Measurements from ENCODE around the gene KRTAP5-2. TPM values are rescaled to one million over a fixed set of nuclear protein-coding genes. Genes with fewer than 3 reads are reported as not detected.

The KRTAP5-2 gene
- total RNA-seq, 4 donors from 2014 or later: 1.7 to 12.0 (median 4.6) TPM; not detected in 1

DNA sequence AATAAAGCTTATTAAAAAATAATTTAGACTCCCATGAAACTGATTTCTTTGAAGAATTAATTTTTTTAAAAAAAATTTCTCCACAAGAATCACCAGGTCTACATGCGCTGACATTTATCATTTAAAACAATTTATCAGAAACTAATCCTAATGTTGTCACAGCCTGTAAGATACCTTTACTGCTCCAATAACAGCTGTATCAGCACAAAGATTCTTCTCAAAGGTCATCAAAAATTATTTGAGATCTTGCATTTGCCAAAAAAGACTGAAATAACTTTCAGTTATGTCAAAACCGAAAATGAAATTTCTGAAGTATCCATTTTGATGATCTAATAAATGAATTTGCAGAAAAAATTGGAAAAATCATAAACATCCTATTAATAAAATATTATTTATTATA, 39.5 kb upstream of the KRTAP5-2 start:
- Histone ChIP-seq H3K4me1 (peaks cover 17% of the 10 kb centered on the region), H3K4me3 (no peak overlapping the region), H3K9me3 (no peaks in the 10 kb centered on the region), H3K27me3 (peaks cover 71% of the 10 kb centered on the region), H3K36me3 (no peaks in the 10 kb centered on the region), H3K27ac (no peak overlapping the region)
- no peak for TF ChIP-seq EP300 (IDR thresholded peaks at IDR 0.05)
- no peak for TF ChIP-seq POLR2AphosphoS5 (IDR thresholded peaks at IDR 0.05)
- TF ChIP-seq, protein P1, sequence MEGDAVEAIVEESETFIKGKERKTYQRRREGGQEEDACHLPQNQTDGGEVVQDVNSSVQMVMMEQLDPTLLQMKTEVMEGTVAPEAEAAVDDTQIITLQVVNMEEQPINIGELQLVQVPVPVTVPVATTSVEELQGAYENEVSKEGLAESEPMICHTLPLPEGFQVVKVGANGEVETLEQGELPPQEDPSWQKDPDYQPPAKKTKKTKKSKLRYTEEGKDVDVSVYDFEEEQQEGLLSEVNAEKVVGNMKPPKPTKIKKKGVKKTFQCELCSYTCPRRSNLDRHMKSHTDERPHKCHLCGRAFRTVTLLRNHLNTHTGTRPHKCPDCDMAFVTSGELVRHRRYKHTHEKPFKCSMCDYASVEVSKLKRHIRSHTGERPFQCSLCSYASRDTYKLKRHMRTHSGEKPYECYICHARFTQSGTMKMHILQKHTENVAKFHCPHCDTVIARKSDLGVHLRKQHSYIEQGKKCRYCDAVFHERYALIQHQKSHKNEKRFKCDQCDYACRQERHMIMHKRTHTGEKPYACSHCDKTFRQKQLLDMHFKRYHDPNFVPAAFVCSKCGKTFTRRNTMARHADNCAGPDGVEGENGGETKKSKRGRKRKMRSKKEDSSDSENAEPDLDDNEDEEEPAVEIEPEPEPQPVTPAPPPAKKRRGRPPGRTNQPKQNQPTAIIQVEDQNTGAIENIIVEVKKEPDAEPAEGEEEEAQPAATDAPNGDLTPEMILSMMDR (IDR thresholded peaks at IDR 0.05): no peak
- TF ChIP-seq POLR2A (IDR thresholded peaks at IDR 0.05): no peak
- DNase-seq (ENCODE audit: low spot score in 2 of 2): no peak
- 86% methylated on average over 2 of the region's 2 CpGs for WGBS

DNA sequence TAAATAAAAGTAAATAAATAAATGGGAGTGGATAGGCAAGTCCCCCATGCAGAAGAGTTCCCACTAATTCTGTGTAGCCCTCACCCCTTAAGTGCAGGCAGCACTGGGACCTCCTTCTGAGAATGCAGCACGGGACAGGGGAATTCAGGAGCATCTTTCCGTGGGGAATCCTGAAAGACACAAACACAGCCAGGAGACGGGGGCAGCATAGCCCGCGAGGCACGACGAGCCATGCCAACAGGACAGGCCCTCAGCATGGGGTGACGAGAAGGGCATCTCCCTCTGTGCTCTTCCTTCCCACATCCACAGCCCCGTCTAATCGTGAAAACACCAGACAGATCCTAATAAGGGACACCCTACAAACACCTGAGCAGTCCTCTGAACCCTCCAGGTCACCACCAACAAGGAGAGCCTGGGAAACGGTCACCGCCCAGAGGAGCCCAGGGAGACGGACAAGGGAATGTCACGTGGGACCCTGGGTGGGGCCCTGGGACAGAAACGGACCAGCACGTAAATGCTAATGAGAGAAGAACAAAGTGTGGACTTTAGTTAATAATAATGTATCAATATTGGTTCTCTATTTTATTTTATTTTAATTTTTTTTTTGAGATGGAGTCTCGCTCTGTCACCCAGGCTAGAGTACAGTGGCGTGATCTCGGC, 38.3 kb upstream of the KRTAP5-2 start:
- 92% methylated on average over 19 of the region's 19 CpGs for WGBS
- peak in 1 of 2 donors; percentile 24 for DNase-seq (ENCODE audit: low spot score in 2 of 2)
- TF ChIP-seq EP300 (IDR thresholded peaks at IDR 0.05) (no peak), POLR2A (IDR thresholded peaks at IDR 0.05) (no peak), POLR2AphosphoS5 (IDR thresholded peaks at IDR 0.05) (no peak)
- TF ChIP-seq, protein P1 (IDR thresholded peaks at IDR 0.05): no peak
- peaks cover 17% of the 10 kb centered on the region for H3K4me1 ChIP-seq
- H3K27me3 ChIP-seq: peaks cover 78% of the 10 kb centered on the region
- H3K36me3 ChIP-seq: no peaks in the 10 kb centered on the region
- no peak overlapping the region for H3K4me3 ChIP-seq
- no peaks in the 10 kb centered on the region for H3K9me3 ChIP-seq
- H3K27ac ChIP-seq: no peak overlapping the region

DNA sequence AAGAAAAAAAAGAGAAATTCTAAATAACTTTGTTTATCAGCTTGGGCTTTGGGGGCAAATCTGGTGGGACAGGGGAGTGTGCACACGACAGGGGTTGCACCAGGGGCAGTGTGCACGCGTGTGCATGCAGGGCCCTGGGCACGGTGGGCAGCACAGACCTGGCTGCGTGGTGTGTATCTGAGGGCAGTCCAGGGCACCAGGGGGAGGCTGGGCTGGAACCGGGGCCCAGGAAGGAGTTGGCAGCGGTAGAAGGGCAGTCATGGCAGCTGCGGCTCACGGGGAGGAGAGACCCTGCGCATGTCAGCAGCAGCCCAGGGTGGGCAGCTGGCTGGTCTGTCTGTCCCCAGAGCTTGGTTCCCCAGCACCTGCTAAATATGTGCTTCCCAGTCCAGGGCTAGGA, 35.8 kb upstream of the KRTAP5-2 start:
- TF ChIP-seq, protein P1 (IDR thresholded peaks at IDR 0.05): no peak
- TF ChIP-seq POLR2AphosphoS5 (IDR thresholded peaks at IDR 0.05) (no peak), EP300 (IDR thresholded peaks at IDR 0.05) (no peak), POLR2A (IDR thresholded peaks at IDR 0.05) (no peak)
- 88% methylated on average over 10 of the region's 10 CpGs for WGBS
- no peaks in the 10 kb centered on the region for H3K9me3 ChIP-seq
- H3K4me1 ChIP-seq: peaks cover 5% of the 10 kb centered on the region
- H3K36me3 ChIP-seq: no peaks in the 10 kb centered on the region
- no peak overlapping the region for H3K4me3 ChIP-seq
- DNase-seq (ENCODE audit: low spot score in 2 of 2): no peak
- peaks cover 71% of the 10 kb centered on the region for H3K27me3 ChIP-seq
- H3K27ac ChIP-seq: no peak overlapping the region

DNA sequence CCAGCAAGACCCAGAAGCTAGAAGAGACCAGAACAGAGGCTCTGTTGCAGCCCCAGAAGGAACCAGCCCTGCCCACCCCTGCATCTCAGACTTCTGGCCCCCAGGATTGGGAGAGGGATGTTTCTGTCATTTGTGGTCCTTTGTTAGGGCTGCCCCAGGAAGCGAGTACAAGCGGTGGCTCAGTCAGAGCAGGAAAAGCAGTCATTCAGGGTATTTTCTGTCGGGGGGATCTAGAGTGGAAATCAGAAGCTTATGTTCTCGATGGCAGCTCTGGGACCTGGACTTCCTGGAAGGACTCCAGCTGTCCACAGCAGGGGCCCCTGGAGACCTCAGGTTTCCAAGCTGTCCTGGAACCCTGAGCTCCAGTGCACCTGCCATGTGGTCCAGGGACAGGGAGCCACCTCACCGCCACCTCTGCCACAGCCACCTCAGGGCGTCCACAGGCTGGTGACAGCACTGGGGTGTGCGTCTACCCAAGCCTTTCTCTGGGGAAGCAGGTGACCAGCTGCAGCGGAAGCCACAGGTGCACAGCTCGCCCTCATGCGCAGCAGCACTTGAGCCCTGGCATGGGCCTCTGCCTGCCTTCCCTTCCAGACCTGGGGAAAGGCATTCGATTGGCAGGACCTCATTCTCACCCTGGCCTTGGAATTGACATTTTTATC, 34.1 kb upstream of the KRTAP5-2 start:
- no peak for DNase-seq (ENCODE audit: low spot score in 2 of 2)
- 37% methylated on average over 5 of the region's 11 CpGs for WGBS
- peaks cover 71% of the 10 kb centered on the region for H3K27me3 ChIP-seq

More for the DNA sequence above, 34.1 kb upstream of the KRTAP5-2 start:
- TF ChIP-seq POLR2A (IDR thresholded peaks at IDR 0.05) (no peak), POLR2AphosphoS5 (IDR thresholded peaks at IDR 0.05) (no peak), EP300 (IDR thresholded peaks at IDR 0.05) (no peak)
- TF ChIP-seq, protein P1 (IDR thresholded peaks at IDR 0.05): no peak
- no peak overlapping the region for H3K27ac ChIP-seq
- no peaks in the 10 kb centered on the region for H3K4me1 ChIP-seq
- H3K4me3 ChIP-seq: no peak overlapping the region
- H3K36me3 ChIP-seq: no peaks in the 10 kb centered on the region
- H3K9me3 ChIP-seq: no peaks in the 10 kb centered on the region

Measured in suprapubic skin (tissue), 4 donors.